NCI-H1694 (cell line): ENCODE data around the gene OPCML.
A peak's percentile ranks its signal among the peaks of the same experiment; 100 is the strongest.

Source experiments
- DNase-seq: peaks from one replicate; lab custom pipeline; 2025; lab: John Stamatoyannopoulos, UW

The OPCML gene

GRCh38 chr11:132851247-132851646, 681.1 kb downstream of the OPCML start:
- DNase-seq = no peak

DNA sequence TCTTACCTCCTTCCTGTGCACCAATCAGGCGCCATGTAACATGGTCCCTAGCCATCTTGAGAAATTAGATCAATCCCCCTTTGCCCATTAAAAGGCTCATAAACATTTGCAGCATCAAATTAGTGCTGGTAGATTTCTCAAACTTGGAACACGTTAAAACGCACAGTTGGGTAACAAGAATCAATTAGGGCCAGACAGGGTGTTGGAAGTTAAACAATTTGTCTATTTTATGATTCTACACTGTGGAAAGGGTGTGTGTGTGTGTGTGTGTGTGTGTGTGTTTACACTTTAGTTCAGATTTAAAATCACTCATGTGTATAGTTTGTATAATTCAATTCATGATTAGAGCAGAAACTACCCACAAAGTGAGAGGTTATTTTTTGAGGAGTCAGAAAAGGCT, 682.0 kb downstream of the OPCML start:
- DNase-seq = no peak

DNA sequence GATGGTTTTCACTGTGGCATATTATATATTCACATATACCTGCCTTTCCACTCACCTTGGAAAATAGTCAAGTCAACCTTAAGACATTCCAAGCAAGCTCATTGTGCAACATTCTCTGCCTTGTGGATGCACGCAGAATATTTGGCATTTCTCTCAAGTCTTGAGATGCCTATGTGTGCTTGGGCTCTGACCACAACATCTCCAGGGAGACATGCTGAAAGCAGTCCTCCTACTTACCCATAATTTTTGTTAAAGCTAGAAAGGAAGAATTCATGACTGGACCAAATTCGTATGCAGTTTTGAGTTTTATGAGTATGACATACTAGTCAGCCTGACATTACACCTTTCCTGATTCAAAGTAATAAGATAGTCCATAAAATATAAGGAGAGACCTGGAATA, 684.0 kb downstream of the OPCML start:
- DNase-seq = no peak

GRCh38 chr11:132846075-132846474, 686.2 kb downstream of the OPCML start:
- DNase-seq = no peak

GRCh38 chr11:132844956-132845696, 687.2 kb downstream of the OPCML start:
- DNase-seq = peak; percentile 2

DNA sequence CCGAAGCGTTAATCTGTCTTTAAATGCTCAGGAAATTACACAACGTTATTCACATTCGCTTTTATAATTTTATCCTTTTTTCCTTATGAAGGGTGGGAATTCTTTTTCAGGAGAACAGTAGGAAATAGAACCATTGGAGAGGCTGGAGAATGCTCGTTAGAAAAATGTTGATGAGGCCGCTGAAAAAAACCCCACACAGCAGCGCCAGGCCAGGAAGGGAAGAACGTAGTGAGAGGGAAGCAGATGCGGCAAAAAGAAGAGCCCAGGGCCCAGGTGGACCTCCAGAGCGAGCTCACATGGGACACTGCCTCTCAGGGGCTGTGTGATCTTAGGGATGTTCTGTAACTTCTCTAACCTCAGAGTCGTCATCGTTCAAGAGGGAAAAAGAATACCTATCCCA, 691.6 kb downstream of the OPCML start:
- no peak for DNase-seq

GRCh38 chr11:132840191-132840590, 692.1 kb downstream of the OPCML start:
- no peak for DNase-seq

DNA sequence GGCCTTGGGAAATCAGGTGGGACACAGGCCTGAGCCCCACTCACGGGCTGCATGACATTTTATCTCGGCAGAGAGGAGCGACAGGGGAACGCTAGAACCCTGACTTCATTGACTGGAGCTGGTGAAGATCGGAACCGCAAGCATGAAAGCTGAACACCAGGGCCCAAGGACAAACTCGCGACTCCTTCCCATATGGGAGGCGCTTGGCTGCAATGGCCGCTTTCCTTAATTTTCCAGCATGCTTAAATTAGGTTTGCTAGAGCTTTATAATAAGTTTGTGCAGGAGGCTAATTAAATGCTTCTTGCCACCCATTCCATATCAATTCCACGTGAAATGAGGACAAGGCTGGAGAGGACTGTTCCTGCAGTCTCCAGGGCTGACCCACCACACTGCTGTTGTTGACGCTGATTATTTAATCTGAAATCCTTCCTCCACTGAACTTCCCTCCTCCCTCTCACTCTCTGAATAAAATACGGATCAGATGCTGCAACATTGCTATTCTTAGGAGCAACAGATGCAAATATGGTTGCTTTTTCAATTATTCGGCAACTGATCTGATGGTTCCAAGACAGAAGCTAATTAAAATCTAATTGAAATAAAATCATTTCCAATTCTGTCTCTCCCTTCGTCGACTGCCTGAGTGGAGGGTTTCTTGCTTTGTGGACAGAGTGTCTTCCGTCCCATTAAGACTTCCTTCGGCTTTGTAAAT, 692.9 kb downstream of the OPCML start:
- no peak for DNase-seq

DNA sequence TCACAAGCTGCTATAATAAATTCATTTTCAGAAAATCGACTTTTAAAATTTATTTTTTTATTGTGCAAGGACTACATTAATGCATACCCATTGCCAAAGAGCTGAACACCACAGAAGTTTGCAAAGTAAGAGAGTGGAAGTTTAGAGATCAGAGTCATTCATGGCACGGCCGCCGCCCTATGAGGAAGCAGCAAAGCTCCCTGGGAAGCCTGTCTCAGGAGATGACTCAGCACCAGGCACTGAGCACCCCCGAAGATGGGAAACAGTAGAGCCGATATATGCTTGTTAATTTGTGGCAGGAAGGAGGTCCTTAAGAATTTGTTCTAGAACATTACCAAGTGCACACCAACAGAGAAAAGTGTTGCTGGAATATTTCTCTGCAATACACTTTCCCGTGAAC, 693.7 kb downstream of the OPCML start:
- no peak for DNase-seq

DNA sequence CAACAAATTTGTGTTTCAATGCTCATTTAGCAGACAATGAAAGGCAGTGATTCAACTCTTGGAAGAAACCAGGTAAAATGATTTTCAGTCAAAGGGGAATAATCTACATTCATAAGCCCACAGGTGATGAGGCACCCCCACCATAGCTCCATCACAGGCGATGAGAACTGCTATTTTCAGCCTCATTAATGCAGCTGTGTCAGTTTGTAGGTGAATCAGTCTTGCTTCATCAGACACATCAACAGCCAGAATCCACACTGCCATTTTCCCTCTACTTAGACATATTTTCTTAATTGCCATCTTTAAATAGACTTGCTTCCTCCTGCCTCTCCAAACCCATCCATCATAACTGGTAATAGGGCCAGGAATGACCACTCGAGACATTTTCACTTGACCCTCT, 701.0 kb downstream of the OPCML start:
- no peak for DNase-seq

GRCh38 chr11:132824642-132825041, 707.7 kb downstream of the OPCML start:
- DNase-seq = no peak

- no peak for DNase-seq
Observed at GRCh38 chr11:132822276-132822675, 710.0 kb downstream of the OPCML start.

DNA sequence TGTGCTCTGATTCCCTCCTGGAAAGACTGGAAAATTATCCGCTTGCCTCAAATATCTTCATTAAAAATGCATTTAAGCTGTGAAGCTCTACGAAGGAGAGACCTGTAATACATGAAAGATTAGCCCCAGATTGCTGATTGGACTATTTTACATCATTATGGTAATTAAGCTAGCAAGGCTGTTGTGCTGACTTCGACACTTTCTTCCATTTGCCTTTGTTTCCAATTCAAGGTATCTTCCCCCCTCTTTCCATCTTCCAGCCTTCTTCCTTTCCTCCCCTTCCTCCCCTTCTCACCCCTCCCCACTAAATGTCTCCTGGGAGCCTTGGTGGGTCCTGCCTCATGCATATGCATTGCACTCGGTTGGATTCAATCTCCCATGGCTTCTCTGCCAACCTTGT, 710.8 kb downstream of the OPCML start:
- no peak for DNase-seq

DNA sequence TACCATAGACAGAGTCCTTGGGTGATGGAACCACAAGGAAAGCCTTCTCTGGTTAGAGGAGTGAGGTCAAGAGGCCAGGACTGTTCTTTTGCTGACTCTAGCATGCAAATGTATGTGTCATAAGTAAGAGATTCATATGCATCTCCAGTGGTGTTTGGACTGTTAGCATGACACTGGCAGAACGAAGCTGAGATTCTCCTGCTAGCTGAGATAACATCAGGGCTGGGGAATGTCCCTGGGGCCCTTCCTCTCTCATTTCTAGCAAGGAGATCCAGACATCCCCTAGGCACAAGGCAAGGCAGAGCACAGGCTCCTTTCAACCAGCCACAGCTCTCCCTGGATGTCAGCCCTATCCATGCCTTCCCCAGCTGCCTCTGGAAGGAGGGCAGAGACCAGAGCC, 711.3 kb downstream of the OPCML start:
- no peak for DNase-seq

GRCh38 chr11:132818951-132819350, 713.4 kb downstream of the OPCML start:
- no peak for DNase-seq

GRCh38 chr11:132817387-132817786, 714.9 kb downstream of the OPCML start:
- no peak for DNase-seq

GRCh38 chr11:132814410-132814809, 717.9 kb downstream of the OPCML start:
- DNase-seq = no peak

DNA sequence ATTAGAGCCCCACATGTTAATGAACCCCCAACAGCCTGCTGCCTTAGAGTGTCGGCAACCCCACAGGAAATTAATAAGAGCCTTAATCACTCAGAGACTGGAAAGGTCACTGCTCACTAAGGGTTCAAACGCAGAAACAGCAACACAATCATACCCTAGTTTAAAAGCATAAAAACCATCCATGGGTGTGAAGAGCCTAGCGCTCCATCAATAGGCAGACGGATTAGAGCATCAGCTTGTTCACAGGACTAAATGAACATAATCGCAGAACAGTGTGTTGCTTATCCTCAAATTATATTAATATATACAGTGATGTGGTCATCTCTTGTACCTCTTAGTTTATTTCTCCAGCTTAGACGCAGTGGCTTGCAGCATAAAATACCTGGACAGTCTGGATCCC, 720.7 kb downstream of the OPCML start:
- no peak for DNase-seq

- no peak for DNase-seq
Observed at GRCh38 chr11:132809070-132809469, 723.2 kb downstream of the OPCML start.

- no peak for DNase-seq
Observed at GRCh38 chr11:132804258-132804657, 728.0 kb downstream of the OPCML start.

DNA sequence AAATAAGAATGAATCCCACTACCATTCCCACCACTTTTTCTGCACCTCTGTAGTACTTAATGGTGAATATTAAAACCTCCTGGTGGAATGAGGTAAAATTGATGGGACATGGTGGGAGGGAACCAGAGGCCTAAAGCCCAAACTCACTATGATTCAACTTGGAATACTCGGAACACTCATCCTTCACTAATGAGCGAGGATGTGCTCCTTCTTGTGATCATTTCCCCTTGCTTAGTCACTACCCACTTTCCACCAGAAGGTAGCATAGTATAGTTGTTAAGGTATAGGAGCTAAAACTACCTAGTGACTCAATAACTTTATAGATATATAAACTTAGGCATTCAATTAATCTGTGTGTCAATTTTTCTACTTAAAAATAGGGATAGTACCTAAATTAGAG, 728.9 kb downstream of the OPCML start:
- no peak for DNase-seq

- DNase-seq = no peak
Observed at GRCh38 chr11:132802947-132803346, 729.4 kb downstream of the OPCML start.

GRCh38 chr11:132793831-132794230, 738.5 kb downstream of the OPCML start:
- DNase-seq = no peak
